ENCODE data around the gene ACTC1.
"Not testable (repeated sequence)": the region's sequence is repeated elsewhere in the genome, so short reads cannot be mapped to it uniquely, and the experiment has no call there.

ACTC1 gene

DNA sequence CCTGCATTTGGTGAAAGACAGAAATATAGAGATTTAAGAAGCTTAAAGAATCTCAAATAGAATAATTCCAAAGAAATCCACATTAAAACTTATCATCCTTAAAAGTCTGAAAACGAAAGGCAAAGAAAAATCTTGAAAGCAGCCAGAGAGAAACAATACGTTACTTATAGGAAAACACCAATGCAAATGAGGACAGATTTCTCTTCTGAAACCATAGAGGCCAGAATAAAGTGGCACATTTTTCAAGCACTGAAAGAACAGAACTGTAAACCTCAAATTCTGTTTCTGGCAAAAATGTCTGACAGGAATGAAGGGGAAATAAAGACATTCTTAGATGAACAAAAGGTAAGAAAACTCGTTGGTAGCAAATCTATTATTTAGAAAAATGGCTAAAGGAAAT, 13.8 kb upstream of the ACTC1 start:
- in situ Hi-C loops (cut with HindIII; ENCODE audit: low sequenced_read_pairs): no loop called here
- H3K4me3 ChIP-seq (ENCODE audit: low read depth, low read length): no peak overlapping the region
- TF ChIP-seq, protein P1, sequence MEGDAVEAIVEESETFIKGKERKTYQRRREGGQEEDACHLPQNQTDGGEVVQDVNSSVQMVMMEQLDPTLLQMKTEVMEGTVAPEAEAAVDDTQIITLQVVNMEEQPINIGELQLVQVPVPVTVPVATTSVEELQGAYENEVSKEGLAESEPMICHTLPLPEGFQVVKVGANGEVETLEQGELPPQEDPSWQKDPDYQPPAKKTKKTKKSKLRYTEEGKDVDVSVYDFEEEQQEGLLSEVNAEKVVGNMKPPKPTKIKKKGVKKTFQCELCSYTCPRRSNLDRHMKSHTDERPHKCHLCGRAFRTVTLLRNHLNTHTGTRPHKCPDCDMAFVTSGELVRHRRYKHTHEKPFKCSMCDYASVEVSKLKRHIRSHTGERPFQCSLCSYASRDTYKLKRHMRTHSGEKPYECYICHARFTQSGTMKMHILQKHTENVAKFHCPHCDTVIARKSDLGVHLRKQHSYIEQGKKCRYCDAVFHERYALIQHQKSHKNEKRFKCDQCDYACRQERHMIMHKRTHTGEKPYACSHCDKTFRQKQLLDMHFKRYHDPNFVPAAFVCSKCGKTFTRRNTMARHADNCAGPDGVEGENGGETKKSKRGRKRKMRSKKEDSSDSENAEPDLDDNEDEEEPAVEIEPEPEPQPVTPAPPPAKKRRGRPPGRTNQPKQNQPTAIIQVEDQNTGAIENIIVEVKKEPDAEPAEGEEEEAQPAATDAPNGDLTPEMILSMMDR (IDR thresholded peaks at IDR 0.05; ENCODE audit: low read depth, low read length, missing control alignments): no peak
- no peak for DNase-seq (ENCODE audit: low read depth)

DNA sequence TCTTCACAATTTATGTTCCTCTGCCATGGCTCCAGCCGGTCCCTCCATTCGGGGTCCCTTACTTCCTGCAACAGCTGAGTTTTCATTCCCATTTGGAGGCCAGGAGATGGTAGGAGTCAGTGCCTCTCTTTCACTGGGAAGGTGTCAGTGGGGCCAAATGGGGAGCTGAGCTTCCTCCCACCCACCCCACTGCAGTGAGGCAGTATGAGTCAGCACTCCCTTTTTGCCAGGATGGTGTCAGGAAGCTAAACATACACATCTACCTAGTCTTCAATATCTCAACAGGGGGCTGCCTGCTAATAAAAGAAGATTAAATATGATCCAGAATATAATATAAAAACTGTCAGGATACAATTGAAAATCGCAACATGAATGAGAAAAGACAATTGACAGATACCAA, 12.7 kb upstream of the ACTC1 start:
- H3K4me3 ChIP-seq (ENCODE audit: low read depth, low read length): no peak overlapping the region
- in situ Hi-C loops (cut with HindIII; ENCODE audit: low sequenced_read_pairs): no loop called here
- DNase-seq (ENCODE audit: low read depth): no peak
- TF ChIP-seq, protein P1 (IDR thresholded peaks at IDR 0.05; ENCODE audit: low read depth, low read length, missing control alignments): no peak

DNA sequence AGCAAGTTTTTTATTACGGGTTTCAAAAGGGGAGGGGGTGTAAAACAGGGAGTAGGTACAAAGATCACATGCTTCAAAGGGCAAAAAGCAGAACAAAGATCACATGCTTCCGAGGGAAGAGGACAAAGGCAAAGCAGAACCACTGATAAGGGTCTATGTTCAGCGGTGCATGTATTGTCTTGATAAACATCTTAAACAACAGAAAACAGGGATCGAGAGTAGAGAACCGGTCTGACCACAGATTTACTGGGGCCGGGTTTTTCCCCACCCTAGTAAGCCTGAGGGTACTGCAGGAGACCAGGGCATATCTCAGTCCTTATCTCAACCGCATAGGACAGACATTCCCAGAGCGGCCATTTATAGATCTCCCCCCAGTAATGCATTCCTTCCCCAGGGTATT, 11.9 kb upstream of the ACTC1 start:
- DNase-seq (ENCODE audit: low read depth); in situ Hi-C loops (cut with HindIII; ENCODE audit: low sequenced_read_pairs); H3K4me3 ChIP-seq (ENCODE audit: low read depth, low read length): not testable (repeated sequence)

DNA sequence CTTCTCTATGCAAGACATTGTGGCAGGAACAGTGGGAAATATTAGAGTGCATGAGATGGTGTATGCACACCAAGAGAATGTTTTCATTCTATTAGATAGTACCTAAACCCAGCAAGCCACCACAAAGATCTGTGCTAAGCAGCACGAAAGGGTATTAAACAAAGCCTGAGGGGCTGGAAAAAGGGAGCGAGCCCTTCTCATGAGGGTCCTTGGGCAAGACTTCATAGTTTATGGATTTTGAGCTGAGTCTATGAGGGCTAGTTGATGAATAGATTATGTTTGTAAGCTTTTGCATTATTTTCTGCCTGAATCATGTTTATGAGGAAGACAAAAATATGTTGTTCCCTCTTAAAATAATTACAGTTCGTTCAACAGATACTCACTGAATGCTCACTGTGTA, 9.4 kb upstream of the ACTC1 start:
- in situ Hi-C loops (cut with HindIII; ENCODE audit: low sequenced_read_pairs): no loop called here
- no peak overlapping the region for H3K4me3 ChIP-seq (ENCODE audit: low read depth, low read length)
- DNase-seq (ENCODE audit: low read depth): no peak
- TF ChIP-seq, protein P1 (IDR thresholded peaks at IDR 0.05; ENCODE audit: low read depth, low read length, missing control alignments): no peak

DNA sequence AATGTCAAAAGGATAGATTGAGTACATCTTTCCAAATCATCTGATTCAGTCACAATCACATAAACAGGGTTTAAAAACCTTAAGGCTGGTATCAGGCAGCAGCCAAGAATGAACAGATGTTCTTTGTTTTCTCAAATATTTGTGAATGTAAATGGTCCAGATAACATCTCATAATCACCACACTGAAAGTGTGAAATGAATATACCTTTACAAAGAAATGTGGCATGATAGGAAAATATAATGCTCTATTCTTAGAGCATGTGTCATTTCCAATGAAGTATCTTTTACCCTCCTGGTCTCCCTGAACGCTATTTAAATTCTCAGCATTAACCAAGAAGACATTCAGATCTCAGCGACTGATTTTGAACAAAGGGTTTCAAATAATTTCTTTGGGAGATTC, 8.8 kb upstream of the ACTC1 start:
- TF ChIP-seq, protein P1 (IDR thresholded peaks at IDR 0.05; ENCODE audit: low read depth, low read length, missing control alignments): no peak
- H3K4me3 ChIP-seq (ENCODE audit: low read depth, low read length): no peak overlapping the region
- in situ Hi-C loops (cut with HindIII; ENCODE audit: low sequenced_read_pairs): no loop called here
- no peak for DNase-seq (ENCODE audit: low read depth)

DNA sequence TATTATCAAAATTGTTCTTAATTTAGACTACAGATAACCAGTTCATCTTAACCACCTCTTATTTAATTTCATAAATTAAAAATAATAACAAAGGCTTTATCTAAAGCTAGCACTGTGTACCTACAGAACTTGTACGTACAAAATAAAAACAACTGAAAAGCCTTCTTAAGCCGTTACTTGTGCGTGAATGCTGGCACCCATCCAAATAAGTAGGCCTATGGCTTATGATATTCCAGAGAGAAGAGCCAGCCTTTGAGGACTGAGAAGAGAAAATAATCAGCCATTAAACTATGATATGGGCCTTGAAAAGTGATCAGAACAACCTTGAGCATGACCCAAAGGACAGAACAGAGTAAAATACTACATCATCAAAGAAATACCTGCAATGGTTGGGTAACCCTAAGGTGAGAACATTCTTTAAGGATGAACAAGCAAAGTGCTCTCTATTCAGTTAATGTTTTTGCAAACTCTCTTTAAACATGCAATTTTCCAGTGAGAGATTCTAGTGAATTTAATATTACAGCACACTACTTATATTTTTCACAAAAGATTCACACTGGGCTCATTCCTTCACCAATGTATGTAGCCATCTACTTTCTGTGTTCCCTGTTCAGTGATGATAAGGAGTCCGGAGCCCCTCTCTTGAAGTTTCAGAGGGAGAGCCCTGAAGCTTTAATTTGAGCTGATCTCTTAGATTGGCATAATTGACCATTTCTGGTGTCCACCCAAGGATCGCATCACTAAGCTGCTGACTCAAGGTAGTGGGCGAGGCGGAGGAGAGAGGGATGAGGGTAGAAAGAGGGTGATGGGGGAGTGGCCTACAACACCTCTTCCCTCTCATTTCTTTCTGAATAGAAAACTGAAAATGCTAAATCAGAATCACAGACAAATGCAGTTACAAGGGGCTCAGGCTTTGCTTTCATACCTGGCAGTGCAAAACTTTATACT, 7.7 kb upstream of the ACTC1 start:
- no peak for DNase-seq (ENCODE audit: low read depth)
- in situ Hi-C loops (cut with HindIII; ENCODE audit: low sequenced_read_pairs): no loop called here
- TF ChIP-seq, protein P1 (IDR thresholded peaks at IDR 0.05; ENCODE audit: low read depth, low read length, missing control alignments): no peak
- H3K4me3 ChIP-seq (ENCODE audit: low read depth, low read length): no peak overlapping the region

DNA sequence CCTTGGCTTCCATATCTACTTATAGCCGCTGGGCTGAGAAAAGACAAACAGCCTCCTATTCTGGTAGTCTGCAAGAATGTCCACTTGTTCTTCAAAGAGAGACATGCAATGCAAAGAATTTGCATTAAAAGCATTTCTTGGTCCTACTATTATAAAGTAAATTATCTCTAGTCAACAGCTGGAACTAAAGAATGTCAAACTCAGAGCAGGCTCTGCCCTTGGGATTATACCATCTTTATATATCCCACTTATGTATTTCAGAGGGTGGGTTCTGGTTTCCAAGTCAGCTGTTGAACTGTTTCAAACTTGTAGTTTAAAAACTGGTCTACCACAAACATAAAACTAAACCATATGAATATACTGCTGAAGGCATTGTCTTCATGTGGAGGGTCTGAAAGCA, 7.0 kb upstream of the ACTC1 start:
- no peak for DNase-seq (ENCODE audit: low read depth)
- in situ Hi-C loops (cut with HindIII; ENCODE audit: low sequenced_read_pairs): no loop called here
- no peak overlapping the region for H3K4me3 ChIP-seq (ENCODE audit: low read depth, low read length)
- TF ChIP-seq, protein P1 (IDR thresholded peaks at IDR 0.05; ENCODE audit: low read depth, low read length, missing control alignments): no peak
